Loucy (cell line): ENCODE results near the gene TMEM140.

Source experiments
- H2AFZ ChIP-seq: fragments of 200-600 bp; sonication (generic); 2 replicates; pipeline ENCODE4 v1.6.0; 2016; ENCODE audit warnings: antibody characterized with exemption, mild to moderate bottlenecking, low read length, moderate library complexity
- H3F3A ChIP-seq: fragments of 200-600 bp; 2 replicates; pipeline ENCODE4 v1.6.0; 2016; ENCODE audit warnings: antibody characterized with exemption, low read depth, mild to moderate bottlenecking
- H3K27me3 ChIP-seq: fragments of 200-600 bp; sonication (generic); 2 replicates; pipeline ENCODE4 v1.6.1; 2014; ENCODE audit warnings: low read length, mild to moderate bottlenecking; ENCODE audit not compliant: insufficient read depth, poor library complexity, severe bottlenecking
- H3K36me3 ChIP-seq: fragments of 200-600 bp; sonication (generic); 2 replicates; pipeline ENCODE4 v1.6.1; 2016; ENCODE audit warnings: low read length; ENCODE audit not compliant: insufficient read depth
- H3K4me1 ChIP-seq: fragments of 200-600 bp; sonication (generic); 2 replicates; pipeline ENCODE4 v1.5.1; 2014; ENCODE audit warnings: low read length, mild to moderate bottlenecking; ENCODE audit not compliant: insufficient read depth, poor library complexity, severe bottlenecking
- H3K4me2 ChIP-seq: fragments of 200-600 bp; sonication (generic); 2 replicates; pipeline ENCODE4 v1.6.0; 2014; ENCODE audit warnings: antibody characterized with exemption, low read length, low read depth, mild to moderate bottlenecking; ENCODE audit not compliant: poor library complexity, severe bottlenecking
- H3K4me3 ChIP-seq: fragments of 200-600 bp; sonication (generic); 2 replicates; pipeline ENCODE4 v1.5.1; 2014; ENCODE audit warnings: low read length, mild to moderate bottlenecking, mixed read lengths; ENCODE audit not compliant: poor library complexity, severe bottlenecking
- H3K79me2 ChIP-seq: fragments of 200-600 bp; sonication (generic); 2 replicates; pipeline ENCODE4 v1.6.1; 2014; ENCODE audit warnings: low read length; ENCODE audit not compliant: insufficient read depth
- H3K9ac ChIP-seq: fragments of 200-600 bp; sonication (generic); 2 replicates; pipeline ENCODE4 v1.6.0; 2014; ENCODE audit warnings: mild to moderate bottlenecking, low read depth, low read length, moderate library complexity; ENCODE audit not compliant: poor library complexity, severe bottlenecking
- H3K9me2 ChIP-seq: fragments of 200-600 bp; sonication (generic); replicated peaks from 2 replicates; pipeline ENCODE4 v1.6.1; 2016; ENCODE audit warnings: low read depth, low read length, mixed read lengths
- H3K9me3 ChIP-seq: fragments of 200-600 bp; sonication (generic); 2 replicates; pipeline ENCODE4 v1.6.1; 2014; ENCODE audit warnings: mild to moderate bottlenecking, antibody characterized with exemption, low read length, low read depth; ENCODE audit not compliant: insufficient read depth
- H4K20me1 ChIP-seq: fragments of 200-600 bp; sonication (generic); 2 replicates; pipeline ENCODE4 v1.6.0; 2014; ENCODE audit warnings: antibody characterized with exemption, low read length, mild to moderate bottlenecking; ENCODE audit not compliant: insufficient read depth, poor library complexity, severe bottlenecking
- EZH2phosphoT487 ChIP-seq: fragments of 200-600 bp; IDR thresholded peaks from 2 replicates; pipeline ENCODE4 v1.6.1; 2018; ENCODE audit warnings: antibody characterized with exemption, mild to moderate bottlenecking, moderate library complexity, borderline replicate concordance
- TF ChIP-seq, protein P1 (sequence below): fragments of 200-600 bp; sonication (generic); conservative IDR thresholded peaks from 2 replicates; pipeline ENCODE4 v1.5.1; 2014; ENCODE audit warnings: mild to moderate bottlenecking, antibody characterized with exemption, low read length

TMEM140 gene

DNA sequence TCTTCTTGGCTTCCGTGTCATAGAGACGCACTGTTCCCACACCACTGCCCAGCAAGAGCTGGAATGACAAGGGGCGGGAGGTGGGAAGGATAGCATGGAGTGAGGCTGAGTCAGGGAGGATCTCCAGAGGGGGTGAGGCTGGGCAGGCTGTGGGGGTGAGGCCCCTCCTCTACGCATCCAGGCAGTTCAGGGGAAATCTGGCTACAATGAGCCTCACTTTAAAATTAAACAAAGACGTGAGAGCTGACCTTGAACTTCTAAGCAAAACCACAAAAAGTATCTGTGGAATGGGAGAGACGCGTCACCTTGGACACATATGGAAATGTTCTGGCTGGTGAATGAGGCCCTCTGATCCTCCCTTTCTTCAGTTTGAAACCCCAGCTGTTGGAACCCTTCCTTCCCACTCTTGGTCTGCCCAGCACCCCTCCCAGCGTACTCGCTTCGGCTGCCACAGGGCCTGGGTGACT, 45.8 kb downstream of the TMEM140 start:
- Histone ChIP-seq H4K20me1 (no peaks in the 10 kb centered on the region), H2AFZ (no peak overlapping the region), H3K9me2 (no peaks in the 10 kb centered on the region), H3K27me3 (no peaks in the 10 kb centered on the region), H3K9ac (no peak overlapping the region), H3K4me3 (no peak overlapping the region), H3K4me2 (no peak overlapping the region), H3K36me3 (peaks cover 5% of the 10 kb centered on the region; the same call in 1 of the 2 replicates), H3K4me1 (no peaks in the 10 kb centered on the region), H3F3A (no peaks in the 10 kb centered on the region), H3K9me3 (no peaks in the 10 kb centered on the region), H3K79me2 (no peaks in the 10 kb centered on the region)
- TF ChIP-seq, protein P1, sequence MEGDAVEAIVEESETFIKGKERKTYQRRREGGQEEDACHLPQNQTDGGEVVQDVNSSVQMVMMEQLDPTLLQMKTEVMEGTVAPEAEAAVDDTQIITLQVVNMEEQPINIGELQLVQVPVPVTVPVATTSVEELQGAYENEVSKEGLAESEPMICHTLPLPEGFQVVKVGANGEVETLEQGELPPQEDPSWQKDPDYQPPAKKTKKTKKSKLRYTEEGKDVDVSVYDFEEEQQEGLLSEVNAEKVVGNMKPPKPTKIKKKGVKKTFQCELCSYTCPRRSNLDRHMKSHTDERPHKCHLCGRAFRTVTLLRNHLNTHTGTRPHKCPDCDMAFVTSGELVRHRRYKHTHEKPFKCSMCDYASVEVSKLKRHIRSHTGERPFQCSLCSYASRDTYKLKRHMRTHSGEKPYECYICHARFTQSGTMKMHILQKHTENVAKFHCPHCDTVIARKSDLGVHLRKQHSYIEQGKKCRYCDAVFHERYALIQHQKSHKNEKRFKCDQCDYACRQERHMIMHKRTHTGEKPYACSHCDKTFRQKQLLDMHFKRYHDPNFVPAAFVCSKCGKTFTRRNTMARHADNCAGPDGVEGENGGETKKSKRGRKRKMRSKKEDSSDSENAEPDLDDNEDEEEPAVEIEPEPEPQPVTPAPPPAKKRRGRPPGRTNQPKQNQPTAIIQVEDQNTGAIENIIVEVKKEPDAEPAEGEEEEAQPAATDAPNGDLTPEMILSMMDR = no peak
- no peak for TF ChIP-seq EZH2phosphoT487

- H3K9me3 ChIP-seq = no peaks in the 10 kb centered on the region
- H3K36me3 ChIP-seq = no peaks in the 10 kb centered on the region; the same call in 1 of the 2 replicates
These were observed 46.7 kb downstream of the TMEM140 start for GRCh38 chr7:135194494-135195095.

GRCh38 chr7:135195156-135195555, 47.3 kb downstream of the TMEM140 start:
- H3K4me1 ChIP-seq = no peaks in the 10 kb centered on the region
- no peak overlapping the region for H3K4me3 ChIP-seq
- TF ChIP-seq EZH2phosphoT487 = no peak
- TF ChIP-seq, protein P1 = no peak
- H3K4me2 ChIP-seq = no peak overlapping the region
- no peaks in the 10 kb centered on the region for H3K9me3 ChIP-seq
- H3K79me2 ChIP-seq = no peaks in the 10 kb centered on the region
- H3K9me2 ChIP-seq = no peaks in the 10 kb centered on the region
- H4K20me1 ChIP-seq = no peaks in the 10 kb centered on the region
- H3K27me3 ChIP-seq = no peaks in the 10 kb centered on the region
- no peaks in the 10 kb centered on the region; the same call in 1 of the 2 replicates for H3K36me3 ChIP-seq
- H3F3A ChIP-seq = no peaks in the 10 kb centered on the region
- H3K9ac ChIP-seq = no peak overlapping the region
- no peak overlapping the region for H2AFZ ChIP-seq

More at GRCh38 chr7:135194494-135195095, 46.7 kb downstream of the TMEM140 start:
- H2AFZ ChIP-seq = no peak overlapping the region
- no peak overlapping the region for H3K4me3 ChIP-seq
- no peaks in the 10 kb centered on the region for H3K27me3 ChIP-seq
- TF ChIP-seq, protein P1 = no peak
- no peak for TF ChIP-seq EZH2phosphoT487
- no peaks in the 10 kb centered on the region for H3K9me2 ChIP-seq
- H3K79me2 ChIP-seq = no peaks in the 10 kb centered on the region
- H4K20me1 ChIP-seq = no peaks in the 10 kb centered on the region
- H3K9ac ChIP-seq = no peak overlapping the region
- H3K4me2 ChIP-seq = no peak overlapping the region
- no peaks in the 10 kb centered on the region for H3F3A ChIP-seq
- no peaks in the 10 kb centered on the region for H3K4me1 ChIP-seq
